ENCODE data around the gene CDK10. TPM values are rescaled to one million over a fixed set of nuclear protein-coding genes. Genes with fewer than 3 reads are reported as not detected.

The CDK10 gene
- polyA plus RNA-seq, 3 donors = 16.5 to 107 (median 18.3) TPM

- Histone ChIP-seq H3K4me3 (replicated peaks in 1 of 3; ENCODE audit: low read depth in 2 of 3, low read length in 3 of 3) (no peak overlapping the region), H3K27ac (ENCODE audit: low read depth in 1 of 2, low read length in 2 of 2) (no peak overlapping the region), H3K36me3 (replicated peaks in 1 of 2; ENCODE audit: control insufficient read depth in 1 of 2, insufficient read depth in 2 of 2, low read length in 2 of 2) (peaks cover 54 to 66% of the 10 kb centered on the region in 2 donors), H3K4me1 (ENCODE audit: control insufficient read depth in 1 of 2, insufficient read depth in 2 of 2, low read length in 2 of 2) (peaks cover 8% of the 10 kb centered on the region in 2 donors), H4K20me1 (ENCODE audit: insufficient read depth, low read length) (peaks cover 19% of the 10 kb centered on the region), H3K9me3 (replicated peaks in 1 of 2; ENCODE audit: control insufficient read depth in 1 of 2, insufficient read depth in 1 of 2, low read length in 2 of 2) (no peaks in the 10 kb centered on the region), H3K27me3 (ENCODE audit: control insufficient read depth in 2 of 2, insufficient read depth in 2 of 2, low read length in 2 of 2) (no peaks in the 10 kb centered on the region), H3K9ac (ENCODE audit: insufficient read depth, low read length, poor library complexity, severe bottlenecking) (no peak overlapping the region), H3K79me2 (ENCODE audit: insufficient read depth, low read length) (peaks cover 22% of the 10 kb centered on the region), H3K4me2 (replicated peaks; ENCODE audit: extremely low read depth, low read length, poor library complexity, severe bottlenecking) (no peak overlapping the region), H2AFZ (ENCODE audit: insufficient read depth, low read depth, low read length, poor library complexity, severe bottlenecking) (no peak overlapping the region)
- Mint-ChIP-seq H3K4me1 (peaks cover 7% of the 10 kb centered on the region), H3K36me3 (peaks cover 42 to 69% of the 10 kb centered on the region in 2 donors), H3K27me3 (ENCODE audit: low read depth in 3 of 3) (peaks cover 0 to 3% (median 0%) of the 10 kb centered on the region in 3 donors), H3K27ac (no peak overlapping the region), H3K4me3 (no peak overlapping the region), H3K9me3 (no peaks in the 10 kb centered on the region)
- no peak for DNase-seq
- intact Hi-C loops (cut with micrococcal nuclease) = no loop called here
- no peak for TF ChIP-seq CTCF (IDR thresholded peaks at IDR 0.05)
- 98% methylated on average over 13 of the region's 13 CpGs for WGBS (ENCODE audit: insufficient coverage)
Observed at GRCh38 chr16:89691986-89692569, 5.6 kb downstream of the CDK10 start.

GRCh38 chr16:89693289-89693731 is 6.8 kb downstream of the CDK10 start:
- Histone ChIP-seq H3K4me2 (replicated peaks; ENCODE audit: extremely low read depth, low read length, poor library complexity, severe bottlenecking) (no peak overlapping the region), H2AFZ (ENCODE audit: insufficient read depth, low read depth, low read length, poor library complexity, severe bottlenecking) (no peak overlapping the region), H3K4me3 (replicated peaks in 1 of 3; ENCODE audit: low read depth in 2 of 3, low read length in 3 of 3) (no peak overlapping the region), H3K9ac (ENCODE audit: insufficient read depth, low read length, poor library complexity, severe bottlenecking) (no peak overlapping the region), H3K4me1 (ENCODE audit: control insufficient read depth in 1 of 2, insufficient read depth in 2 of 2, low read length in 2 of 2) (no peaks in the 10 kb centered on the region), H3K27me3 (ENCODE audit: control insufficient read depth in 2 of 2, insufficient read depth in 2 of 2, low read length in 2 of 2) (no peaks in the 10 kb centered on the region), H3K79me2 (ENCODE audit: insufficient read depth, low read length) (peaks cover 10% of the 10 kb centered on the region), H3K27ac (ENCODE audit: low read depth in 1 of 2, low read length in 2 of 2) (no peak overlapping the region), H3K9me3 (replicated peaks in 1 of 2; ENCODE audit: control insufficient read depth in 1 of 2, insufficient read depth in 1 of 2, low read length in 2 of 2) (no peaks in the 10 kb centered on the region), H4K20me1 (ENCODE audit: insufficient read depth, low read length) (peaks cover 31% of the 10 kb centered on the region), H3K36me3 (replicated peaks in 1 of 2; ENCODE audit: control insufficient read depth in 1 of 2, insufficient read depth in 2 of 2, low read length in 2 of 2) (peaks cover 57 to 73% of the 10 kb centered on the region in 2 donors)
- no peak for TF ChIP-seq CTCF (IDR thresholded peaks at IDR 0.05)
- no peak overlapping the region for H3K27ac Mint-ChIP-seq
- peak in 1 of 3 donors; percentile 4 for DNase-seq
- peaks cover 0 to 3% (median 2%) of the 10 kb centered on the region in 3 donors for H3K27me3 Mint-ChIP-seq (ENCODE audit: low read depth in 3 of 3)
- 94% methylated on average over 10 of the region's 11 CpGs for WGBS (ENCODE audit: insufficient coverage)
- H3K9me3 Mint-ChIP-seq = no peaks in the 10 kb centered on the region
- H3K4me3 Mint-ChIP-seq = no peak overlapping the region
- H3K36me3 Mint-ChIP-seq = peaks cover 42 to 69% of the 10 kb centered on the region in 2 donors
- H3K4me1 Mint-ChIP-seq = no peaks in the 10 kb centered on the region
- intact Hi-C loops (cut with micrococcal nuclease) = no loop called here
